K562 (cell line): ENCODE measurements around the gene ALOX5. TPM values are rescaled to one million over a fixed set of nuclear protein-coding genes. Genes with fewer than 3 reads are reported as not detected.

Experiments
- CBX3 ChIP-seq, 2 experiments: IDR thresholded peaks; 1 replicate in 1 of 2; 2 replicates in 1 of 2; pipeline ENCODE4 v1.6.1; 2012; ENCODE audit warnings: inconsistent platforms in 2 of 2, low read length in 2 of 2, borderline replicate concordance in 1 of 2, control low read depth in 1 of 2
- DPF2 ChIP-seq: fragments of 450-650 bp; IDR thresholded peaks from 2 replicates; pipeline ENCODE4 v1.6.1; 2016
- KAT7 ChIP-seq: sonication (generic); formaldehyde crosslinking; IDR thresholded peaks from 2 replicates; pipeline ENCODE4 v1.8.0; 2022; ENCODE audit warnings: missing genetic modification reagents, mild to moderate bottlenecking, borderline replicate concordance
- MAFG ChIP-seq: fragments of 450-650 bp; conservative IDR thresholded peaks from 2 replicates; pipeline ENCODE4 v1.6.1; 2016; ENCODE audit warnings: missing genetic modification characterization, missing compliant biosample characterization
- MAX ChIP-seq: sonication (generic); formaldehyde crosslinking; IDR thresholded peaks from 2 replicates; pipeline ENCODE4 v1.9.0; 2022; ENCODE audit warnings: mild to moderate bottlenecking, missing genetic modification reagents
- NFXL1 ChIP-seq: fragments of 450-650 bp; formaldehyde crosslinking; IDR thresholded peaks from 2 replicates; pipeline ENCODE4 v1.4.0; 2021; ENCODE audit warnings: mild to moderate bottlenecking
- PHB ChIP-seq: fragments of 250-450 bp; sonication (Bioruptor Pico); IDR thresholded peaks from 2 replicates; pipeline ENCODE4 v1.5.0; 2021
- RBM15 ChIP-seq: fragments of 200-400 bp; formaldehyde crosslinking; IDR thresholded peaks from 2 replicates; pipeline ENCODE4 v1.6.1; 2018; ENCODE audit warnings: mild to moderate bottlenecking, low read length, moderate library complexity; ENCODE audit not compliant: insufficient read depth
- REST ChIP-seq, 2 experiments: fragments of 450-650 bp; formaldehyde crosslinking in 1 of 2; IDR thresholded peaks; 2 replicates each; pipeline versions ENCODE4 v1.4.0 to v1.6.1; 2014 to 2020; ENCODE audit warnings: mild to moderate bottlenecking in 2 of 2, borderline replicate concordance in 1 of 2, low read depth in 1 of 2
- RFX7 ChIP-seq: fragments of 250-450 bp; sonication (Bioruptor Pico); IDR thresholded peaks from 2 replicates; pipeline ENCODE4 v1.5.1; 2021; ENCODE audit warnings: mild to moderate bottlenecking
- TEAD4 ChIP-seq, 2 experiments: sonication (generic) in 1 of 2; formaldehyde crosslinking in 1 of 2; IDR thresholded peaks; 2 replicates each; pipeline versions ENCODE4 v1.6.1 to v1.8.0; 2012 to 2022; ENCODE audit warnings: borderline replicate concordance in 1 of 2, inconsistent platforms in 1 of 2, low read length in 1 of 2, mild to moderate bottlenecking in 1 of 2, missing genetic modification reagents in 1 of 2
- U2AF1 ChIP-seq: fragments of 200-400 bp; formaldehyde crosslinking; optimal IDR thresholded peaks from 2 replicates; pipeline ENCODE3; 2017; ENCODE audit warnings: mild to moderate bottlenecking, low read depth, low read length, moderate library complexity
- ZBTB17 ChIP-seq: fragments of 450-650 bp; formaldehyde crosslinking; IDR thresholded peaks from 2 replicates; pipeline ENCODE4 v1.4.0; 2020; ENCODE audit warnings: mild to moderate bottlenecking
- ZC3H4 ChIP-seq: sonication (generic); formaldehyde crosslinking; IDR thresholded peaks from 2 replicates; pipeline ENCODE4 v1.9.0; 2021; ENCODE audit warnings: missing genetic modification reagents, borderline replicate concordance
- ZNF143 ChIP-seq: sonication (generic); formaldehyde crosslinking; IDR thresholded peaks from 2 replicates; pipeline ENCODE4 v1.9.0; 2022; ENCODE audit warnings: mild to moderate bottlenecking, missing genetic modification reagents
- ZNF165 ChIP-seq: fragments of 250-450 bp; sonication (Bioruptor Pico); IDR thresholded peaks from 2 replicates; pipeline ENCODE4 v1.4.0; 2020; ENCODE audit warnings: borderline replicate concordance
- ZNF717 ChIP-seq: fragments of 250-450 bp; sonication (Bioruptor Pico); IDR thresholded peaks from 2 replicates; pipeline ENCODE4 v1.5.0; 2021
- ZNF778 ChIP-seq: fragments of 450-650 bp; formaldehyde crosslinking; IDR thresholded peaks from 2 replicates; pipeline ENCODE4 v1.4.0; 2020; ENCODE audit warnings: mild to moderate bottlenecking, moderate library complexity
- polyA plus RNA-seq, 8 experiments: library from polyadenylated mRNA; depleted of rRNA in 4 of 8; stranded (reverse) in 5 of 8; unstranded in 3 of 8; fragments of >200 nt; fragmentation: Nextera tagmentation in 2 of 8; fragmentation: Illumina TruSeq in 1 of 8; extraction: Ambion mirVana in 2 of 8; extraction: Trizol in 1 of 8; gene quantifications; 2 replicates each; pipeline versions ENCODE4 v1.2.1 to v1.2.3, GENCODE V29; 2011 to 2014; ENCODE audit warnings: inconsistent platforms in 1 of 8, missing spikeins in 1 of 8
- total RNA-seq, 7 experiments: library from RNA; depleted of rRNA in 6 of 7; stranded (reverse); fragments of >200 nt in 6 of 7; fragmentation: Illumina TruSeq in 2 of 7; extraction: Trizol in 2 of 7; gene quantifications; 2 replicates each; pipeline versions ENCODE4 v1.2.1 to v1.2.3, GENCODE V29; 2011 to 2021; ENCODE audit warnings: low replicate concordance in 1 of 7

The ALOX5 gene
- total and polyA plus RNA-seq, 9 of the 15 experiments (the other 6 are each of a cell fraction or from before 2014, with no cell fraction given): 0.10 to 2.4 (median 1.4) TPM

GRCh38 chr10:45437587-45438465 lies 63.8 kb downstream of the ALOX5 start (continued):
- TF ChIP-seq ZNF143 (CRISPR knock-in tag) (no peak), MAX (CRISPR knock-in tag) (no peak), CBX3 (IDR thresholded peaks at IDR 0.05; ENCODE audit: borderline replicate concordance in 1 of 2, low read length in 2 of 2) (no peak), ZC3H4 (CRISPR knock-in tag) (no peak), U2AF1 (no peak), RFX7 (no peak), PHB (no peak), DPF2 (peak; percentile 62), MAFG (tag) (no peak; the same call in 1 of the 2 replicates), ZBTB17 (CRISPR knock-in tag) (no peak), ZNF717 (no peak), ZNF165 (0 out of 2 replicates have a peak, but pooled peaks have one; percentile 46), ZNF778 (CRISPR knock-in tag) (no peak), KAT7 (CRISPR knock-in tag) (0 out of 2 replicates have a peak, but pooled peaks have one; percentile 39), RBM15 (no peak), REST (IDR thresholded peaks at IDR 0.05; ENCODE audit: borderline replicate concordance) (no peak), REST (CRISPR knock-in tag; IDR thresholded peaks at IDR 0.05; ENCODE audit: low read depth) (0 out of 2 replicates have a peak, but pooled peaks have one; percentile 51), NFXL1 (CRISPR knock-in tag) (no peak), TEAD4 (IDR thresholded peaks at IDR 0.05; ENCODE audit: low read length) (no peak), TEAD4 (CRISPR knock-in tag; IDR thresholded peaks at IDR 0.05; ENCODE audit: borderline replicate concordance) (no peak)
